DOHH2 (cell line): ENCODE measurements around the gene SMARCD1.

Experiments
- H3F3A ChIP-seq: fragments of 200-600 bp; sonication (generic), shearing (Covaris generic); 2 replicates; pipeline ENCODE4 v1.6.0; 2016; ENCODE audit warnings: antibody characterized with exemption, mild to moderate bottlenecking; ENCODE audit not compliant: control insufficient read depth, insufficient read depth
- H3K27ac ChIP-seq: fragments of 200-600 bp; sonication (generic); 2 replicates; pipeline ENCODE4 v1.5.1; 2014; ENCODE audit warnings: low read depth, mild to moderate bottlenecking, low read length, moderate library complexity
- H3K27me3 ChIP-seq: fragments of 200-600 bp; sonication (generic); 2 replicates; pipeline ENCODE4 v1.6.1; 2014; ENCODE audit warnings: mild to moderate bottlenecking, low read length, mixed read lengths; ENCODE audit not compliant: control insufficient read depth
- H3K36me3 ChIP-seq: fragments of 200-600 bp; sonication (generic); 2 replicates; pipeline ENCODE4 v1.6.1; 2014; ENCODE audit warnings: mild to moderate bottlenecking, low read length, moderate library complexity, mixed read lengths; ENCODE audit not compliant: control insufficient read depth
- H3K4me1 ChIP-seq: fragments of 200-600 bp; sonication (generic); 2 replicates; pipeline ENCODE4 v1.6.1; 2014; ENCODE audit warnings: mild to moderate bottlenecking, low read length, mixed read lengths; ENCODE audit not compliant: control insufficient read depth
- H3K4me2 ChIP-seq: fragments of 200-600 bp; sonication (generic); 2 replicates; pipeline ENCODE4 v1.6.0; 2014; ENCODE audit warnings: mild to moderate bottlenecking, low read length, moderate library complexity
- H3K4me3 ChIP-seq: fragments of 200-600 bp; sonication (generic); 2 replicates; pipeline ENCODE4 v1.5.1; 2014; ENCODE audit warnings: mild to moderate bottlenecking, low read length, mixed read lengths
- H3K79me2 ChIP-seq: fragments of 200-600 bp; sonication (generic); 2 replicates; pipeline ENCODE4 v1.6.1; 2014; ENCODE audit warnings: mild to moderate bottlenecking, low read length, mixed read lengths; ENCODE audit not compliant: control insufficient read depth
- H3K9me2 ChIP-seq: fragments of 200-600 bp; sonication (generic); replicated peaks from 2 replicates; pipeline ENCODE4 v1.6.1; 2014; ENCODE audit warnings: mild to moderate bottlenecking, low read length, mixed read lengths; ENCODE audit not compliant: control insufficient read depth
- H3K9me3 ChIP-seq: fragments of 200-600 bp; sonication (generic); 2 replicates; pipeline ENCODE4 v1.6.1; 2014; ENCODE audit warnings: antibody characterized with exemption, low read length, mixed read lengths; ENCODE audit not compliant: control insufficient read depth, insufficient read depth
- H4K20me1 ChIP-seq: fragments of 200-600 bp; sonication (generic); 2 replicates; pipeline ENCODE4 v1.6.0; 2014; ENCODE audit warnings: low read depth, mild to moderate bottlenecking, antibody characterized with exemption, low read length, moderate library complexity; ENCODE audit not compliant: control insufficient read depth, insufficient read depth
- EZH2phosphoT487 ChIP-seq: fragments of 200-600 bp; sonication (generic); IDR thresholded peaks from 2 replicates; pipeline ENCODE4 v1.6.1; 2017; ENCODE audit warnings: borderline replicate concordance, mild to moderate bottlenecking, antibody characterized with exemption, low read length, moderate library complexity, mixed read lengths
- TF ChIP-seq, protein P1 (sequence below): fragments of 200-600 bp; sonication (generic); IDR thresholded peaks from one replicate; pipeline ENCODE4 v1.5.1; 2014; ENCODE audit warnings: antibody characterized with exemption, mild to moderate bottlenecking, low read depth, low read length; ENCODE audit not compliant: poor library complexity, severe bottlenecking

Gene SMARCD1

GRCh38 chr12:50066402-50066801, 18.7 kb upstream of the SMARCD1 start:
- TF ChIP-seq, protein P1, sequence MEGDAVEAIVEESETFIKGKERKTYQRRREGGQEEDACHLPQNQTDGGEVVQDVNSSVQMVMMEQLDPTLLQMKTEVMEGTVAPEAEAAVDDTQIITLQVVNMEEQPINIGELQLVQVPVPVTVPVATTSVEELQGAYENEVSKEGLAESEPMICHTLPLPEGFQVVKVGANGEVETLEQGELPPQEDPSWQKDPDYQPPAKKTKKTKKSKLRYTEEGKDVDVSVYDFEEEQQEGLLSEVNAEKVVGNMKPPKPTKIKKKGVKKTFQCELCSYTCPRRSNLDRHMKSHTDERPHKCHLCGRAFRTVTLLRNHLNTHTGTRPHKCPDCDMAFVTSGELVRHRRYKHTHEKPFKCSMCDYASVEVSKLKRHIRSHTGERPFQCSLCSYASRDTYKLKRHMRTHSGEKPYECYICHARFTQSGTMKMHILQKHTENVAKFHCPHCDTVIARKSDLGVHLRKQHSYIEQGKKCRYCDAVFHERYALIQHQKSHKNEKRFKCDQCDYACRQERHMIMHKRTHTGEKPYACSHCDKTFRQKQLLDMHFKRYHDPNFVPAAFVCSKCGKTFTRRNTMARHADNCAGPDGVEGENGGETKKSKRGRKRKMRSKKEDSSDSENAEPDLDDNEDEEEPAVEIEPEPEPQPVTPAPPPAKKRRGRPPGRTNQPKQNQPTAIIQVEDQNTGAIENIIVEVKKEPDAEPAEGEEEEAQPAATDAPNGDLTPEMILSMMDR: no peak
- no peak for TF ChIP-seq EZH2phosphoT487
- H3K9me3 ChIP-seq: no peaks in the 10 kb centered on the region
- no peaks in the 10 kb centered on the region for H3K36me3 ChIP-seq
- no peaks in the 10 kb centered on the region for H4K20me1 ChIP-seq
- no peak overlapping the region for H3K27ac ChIP-seq
- H3K27me3 ChIP-seq: peaks cover 35% of the 10 kb centered on the region
- no peaks in the 10 kb centered on the region for H3K9me2 ChIP-seq
- H3K4me1 ChIP-seq: peaks cover 13% of the 10 kb centered on the region
- no peaks in the 10 kb centered on the region for H3K79me2 ChIP-seq
- H3K4me3 ChIP-seq: no peak overlapping the region
- no peaks in the 10 kb centered on the region; the same call in 1 of the 2 replicates for H3F3A ChIP-seq
- H3K4me2 ChIP-seq: no peak overlapping the region

DNA sequence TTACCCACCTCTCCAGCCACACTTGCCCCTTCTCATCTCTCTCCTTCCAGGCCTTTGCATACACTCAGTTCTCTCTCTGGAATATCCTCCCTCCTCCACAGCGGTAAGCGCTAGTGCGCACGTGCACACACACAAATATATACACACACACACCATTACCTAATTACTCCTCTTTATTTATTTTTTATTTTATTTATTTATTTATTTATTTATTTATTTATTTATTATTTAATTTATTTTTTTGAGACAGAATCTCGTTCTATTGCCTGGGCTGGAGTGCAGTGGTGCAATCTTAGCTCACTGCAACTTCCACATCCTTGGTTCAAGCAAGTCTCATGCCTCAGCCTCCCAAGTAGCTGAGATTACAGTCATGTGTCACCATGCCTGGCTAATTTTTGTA, 16.1 kb upstream of the SMARCD1 start:
- H3K9me3 ChIP-seq: no peaks in the 10 kb centered on the region
- H3K79me2 ChIP-seq: no peaks in the 10 kb centered on the region
- H4K20me1 ChIP-seq: no peaks in the 10 kb centered on the region
- TF ChIP-seq EZH2phosphoT487: no peak
- TF ChIP-seq, protein P1: no peak
- H3K4me2 ChIP-seq: no peak overlapping the region
- H3K27ac ChIP-seq: no peak overlapping the region
- no peak overlapping the region for H3K4me3 ChIP-seq
- no peaks in the 10 kb centered on the region for H3K9me2 ChIP-seq
- no peaks in the 10 kb centered on the region for H3K36me3 ChIP-seq
- H3K4me1 ChIP-seq: peaks cover 19% of the 10 kb centered on the region
- H3F3A ChIP-seq: no peaks in the 10 kb centered on the region; the same call in 1 of the 2 replicates
- H3K27me3 ChIP-seq: peaks cover 23% of the 10 kb centered on the region

DNA sequence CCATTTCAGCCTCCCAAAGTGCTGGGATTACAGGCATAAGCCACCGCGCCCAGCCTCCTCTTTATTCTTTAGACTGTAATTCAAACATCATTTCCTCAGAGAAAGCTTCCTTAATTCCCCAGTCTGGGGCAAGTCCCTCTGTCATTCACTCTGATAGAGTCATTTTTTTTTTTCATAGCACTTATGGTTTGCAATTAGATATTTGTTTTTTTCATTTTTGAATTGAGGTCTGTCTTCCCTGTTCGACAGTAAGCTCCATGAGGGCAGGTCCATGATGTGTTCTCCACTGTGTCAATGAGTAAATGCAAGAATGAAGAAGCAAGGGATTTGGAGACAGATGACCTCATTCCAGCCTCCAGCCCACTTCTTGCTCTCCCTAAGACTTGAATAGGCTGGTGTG, 15.6 kb upstream of the SMARCD1 start:
- no peaks in the 10 kb centered on the region for H3K36me3 ChIP-seq
- no peaks in the 10 kb centered on the region for H4K20me1 ChIP-seq
- H3K4me2 ChIP-seq: no peak overlapping the region
- peaks cover 19% of the 10 kb centered on the region for H3K27me3 ChIP-seq
- peaks cover 19% of the 10 kb centered on the region for H3K4me1 ChIP-seq
- no peaks in the 10 kb centered on the region for H3K9me2 ChIP-seq
- H3K27ac ChIP-seq: no peak overlapping the region
- no peaks in the 10 kb centered on the region; the same call in 1 of the 2 replicates for H3F3A ChIP-seq
- no peak overlapping the region for H3K4me3 ChIP-seq
- H3K9me3 ChIP-seq: no peaks in the 10 kb centered on the region
- H3K79me2 ChIP-seq: no peaks in the 10 kb centered on the region
- TF ChIP-seq EZH2phosphoT487: no peak
- TF ChIP-seq, protein P1: no peak
